SH-SY5Y (cell line): Measurements from ENCODE around the gene HPCA.

ENCODE experiments used
- GATA2 ChIP-seq: IDR thresholded peaks from 2 replicates; pipeline ENCODE4 v1.6.1; 2011; ENCODE audit warnings: mild to moderate bottlenecking, low read depth, low read length
- GATA3 ChIP-seq: IDR thresholded peaks from 2 replicates; pipeline ENCODE4 v1.6.1; 2011; ENCODE audit warnings: low read depth, mild to moderate bottlenecking, low read length, moderate library complexity

DNA sequence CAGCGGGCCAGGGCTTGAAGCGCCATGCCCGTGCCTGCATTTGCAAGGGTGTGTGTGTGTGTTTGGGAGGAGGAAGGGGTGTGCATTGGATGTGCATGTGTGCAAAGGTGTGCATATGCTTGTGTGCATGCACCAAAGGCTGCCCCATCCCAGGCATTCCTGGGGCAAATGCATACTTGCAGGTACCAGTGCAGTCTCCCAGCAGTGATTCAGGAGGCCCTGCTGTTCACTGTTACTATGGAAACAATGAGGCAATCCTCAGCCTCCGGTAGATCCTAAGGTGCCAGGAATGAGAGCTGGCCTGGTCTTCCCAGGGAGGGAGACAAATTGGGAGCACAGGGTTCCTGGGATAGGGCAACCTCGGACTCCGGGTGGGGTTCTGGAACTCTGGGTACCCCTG, 8.1 kb upstream of the HPCA start:
- TF ChIP-seq GATA2 = no peak
- TF ChIP-seq GATA3 = no peak
